KOPT-K1 (cell line): ENCODE data around the gene CREM.
"Not testable (repeated sequence)": the region's sequence is repeated elsewhere in the genome, so short reads cannot be mapped to it uniquely, and the experiment has no call there.

ENCODE experiments used
- H3K27ac ChIP-seq: fragments of 200-600 bp; sonication (generic); 2 replicates; pipeline ENCODE4 v1.5.1; 2016; ENCODE audit warnings: antibody characterized with exemption, mild to moderate bottlenecking, low read depth, low read length; ENCODE audit not compliant: poor library complexity, severe bottlenecking
- H3K36me3 ChIP-seq: fragments of 200-600 bp; sonication (generic); 2 replicates; pipeline ENCODE4 v1.5.1; 2017; ENCODE audit warnings: antibody characterized with exemption, mild to moderate bottlenecking, low read length, moderate library complexity; ENCODE audit not compliant: insufficient read depth
- H3K9me3 ChIP-seq: fragments of 200-600 bp; sonication (generic); 2 replicates; pipeline ENCODE4 v1.5.1; 2017; ENCODE audit warnings: antibody characterized with exemption, low read length, mild to moderate bottlenecking; ENCODE audit not compliant: insufficient read depth, poor library complexity, severe bottlenecking

Gene CREM

GRCh38 chr10:35216303-35216905 lies 89.8 kb downstream of the CREM start:
- no peaks in the 10 kb centered on the region for H3K36me3 ChIP-seq
- H3K27ac ChIP-seq = no peak overlapping the region

DNA sequence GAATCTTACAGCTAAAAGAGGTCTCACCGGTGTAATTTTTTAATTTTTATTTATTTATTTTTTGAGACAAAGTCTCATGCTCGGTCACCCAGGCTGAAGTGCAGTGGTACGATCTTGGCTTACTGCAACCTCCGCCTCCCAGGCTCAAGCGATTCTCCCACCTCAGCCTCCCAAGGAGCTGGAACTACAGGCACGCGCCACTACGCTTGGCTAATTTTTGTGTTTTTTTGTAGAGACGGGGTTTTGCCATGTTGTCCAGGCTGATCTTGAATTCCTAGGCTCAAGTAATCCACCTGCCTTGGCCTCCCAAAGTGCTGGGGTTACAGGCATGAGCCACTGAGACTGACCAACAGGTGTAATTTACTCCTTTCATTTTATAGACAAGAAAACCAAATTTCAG lies 90.3 kb downstream of the CREM start:
- not testable (repeated sequence) for H3K36me3 ChIP-seq, H3K27ac ChIP-seq, H3K9me3 ChIP-seq

More at GRCh38 chr10:35216303-35216905, 89.8 kb downstream of the CREM start:
- H3K9me3 ChIP-seq = no peaks in the 10 kb centered on the region

DNA sequence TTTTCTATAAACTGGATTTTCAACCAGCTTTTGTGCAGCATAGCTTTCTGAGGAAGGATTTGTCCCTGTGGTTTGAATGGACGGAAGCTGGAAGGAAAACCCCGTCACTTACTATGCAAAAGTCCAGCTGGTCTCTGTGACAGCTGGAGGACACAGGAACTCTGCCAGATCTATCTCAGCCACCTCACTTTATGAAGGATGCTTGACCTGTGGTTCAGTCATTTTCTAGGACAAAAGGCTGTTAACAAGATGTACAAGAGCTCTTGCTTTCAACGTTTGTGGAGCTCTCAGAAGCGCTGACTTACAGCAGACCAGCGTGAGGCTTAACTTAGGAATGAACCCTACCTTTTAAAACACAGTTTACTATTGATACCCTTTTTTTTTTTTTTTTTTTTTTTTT lies 90.8 kb downstream of the CREM start:
- Histone ChIP-seq H3K27ac (no peak overlapping the region), H3K9me3 (no peaks in the 10 kb centered on the region), H3K36me3 (no peaks in the 10 kb centered on the region)

DNA sequence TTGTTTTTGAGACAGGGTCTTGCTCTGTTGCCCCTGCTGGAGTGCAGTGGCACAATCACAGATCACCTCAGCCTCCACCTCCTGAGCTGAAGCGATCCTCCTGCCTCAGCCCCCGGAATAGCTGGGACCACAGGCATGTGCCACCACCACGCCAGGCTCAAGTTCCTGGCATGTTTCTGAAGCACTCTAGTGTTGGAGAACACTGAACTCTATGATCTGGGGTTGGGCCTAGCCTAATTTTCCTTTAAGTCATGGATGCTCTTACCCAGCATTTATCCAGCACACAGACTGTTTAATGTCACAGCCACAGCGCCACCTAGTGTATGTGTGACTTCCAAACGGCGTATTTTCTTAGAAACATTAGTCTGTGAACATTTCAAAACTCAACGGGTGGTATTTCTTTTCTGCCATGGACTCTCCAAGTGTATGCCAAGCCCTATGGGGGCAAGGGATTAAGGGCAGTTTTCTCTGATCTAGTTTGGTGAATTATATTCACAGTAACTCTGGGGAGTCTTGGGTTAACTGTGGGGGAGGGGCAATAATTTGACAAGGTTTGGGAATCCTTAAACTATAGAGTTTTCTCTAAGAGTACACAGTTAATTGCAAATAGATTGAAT lies 91.8 kb downstream of the CREM start:
- H3K36me3 ChIP-seq = no peaks in the 10 kb centered on the region
- H3K9me3 ChIP-seq = no peaks in the 10 kb centered on the region
- no peak overlapping the region for H3K27ac ChIP-seq

DNA sequence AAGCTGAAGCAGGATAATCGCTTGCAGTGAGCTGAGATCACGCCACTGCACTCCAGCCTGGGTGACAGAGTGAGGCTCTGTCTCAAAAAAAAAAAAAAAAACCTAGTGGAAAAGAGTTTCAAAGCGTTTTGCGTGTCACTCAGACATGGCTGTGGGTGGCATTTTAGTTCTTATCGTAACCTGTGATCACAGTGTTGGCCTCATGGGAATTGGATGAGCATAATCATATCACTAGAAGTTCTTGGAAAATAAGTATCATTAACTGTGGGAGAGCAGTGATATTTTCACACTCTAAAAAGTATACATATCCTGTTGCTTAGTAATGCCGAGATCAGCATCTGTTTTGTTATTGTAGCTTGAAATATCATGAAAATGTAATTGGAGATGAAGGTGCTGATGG lies 92.6 kb downstream of the CREM start:
- no peaks in the 10 kb centered on the region for H3K36me3 ChIP-seq
- H3K9me3 ChIP-seq = no peaks in the 10 kb centered on the region
- no peak overlapping the region for H3K27ac ChIP-seq

GRCh38 chr10:35219891-35220890 lies 93.5 kb downstream of the CREM start:
- Histone ChIP-seq H3K9me3 (no peaks in the 10 kb centered on the region), H3K27ac (no peak overlapping the region), H3K36me3 (no peaks in the 10 kb centered on the region)

DNA sequence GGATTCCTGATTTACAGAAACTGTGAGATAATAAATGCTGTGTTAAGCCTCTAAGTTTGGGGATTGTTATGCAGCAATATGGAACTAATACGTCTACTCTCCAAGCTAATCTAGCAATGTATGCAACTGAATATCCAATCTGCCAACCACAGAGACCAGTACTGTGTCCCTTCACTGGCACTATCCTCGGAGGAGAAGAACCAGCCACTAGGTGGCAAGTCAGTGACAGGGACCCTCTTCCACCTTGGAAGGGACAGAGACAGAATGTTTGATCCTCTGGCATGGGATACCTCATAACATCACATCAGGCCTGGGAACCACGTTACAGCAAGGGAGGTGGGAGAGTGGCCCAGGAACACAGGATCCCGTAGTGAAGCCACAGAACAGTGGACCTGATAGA lies 96.4 kb downstream of the CREM start:
- Histone ChIP-seq H3K27ac (no peak overlapping the region), H3K9me3 (no peaks in the 10 kb centered on the region), H3K36me3 (no peaks in the 10 kb centered on the region)

GRCh38 chr10:35224045-35224740 lies 97.5 kb downstream of the CREM start:
- Histone ChIP-seq H3K36me3 (no peaks in the 10 kb centered on the region), H3K9me3 (no peaks in the 10 kb centered on the region), H3K27ac (no peak overlapping the region)

DNA sequence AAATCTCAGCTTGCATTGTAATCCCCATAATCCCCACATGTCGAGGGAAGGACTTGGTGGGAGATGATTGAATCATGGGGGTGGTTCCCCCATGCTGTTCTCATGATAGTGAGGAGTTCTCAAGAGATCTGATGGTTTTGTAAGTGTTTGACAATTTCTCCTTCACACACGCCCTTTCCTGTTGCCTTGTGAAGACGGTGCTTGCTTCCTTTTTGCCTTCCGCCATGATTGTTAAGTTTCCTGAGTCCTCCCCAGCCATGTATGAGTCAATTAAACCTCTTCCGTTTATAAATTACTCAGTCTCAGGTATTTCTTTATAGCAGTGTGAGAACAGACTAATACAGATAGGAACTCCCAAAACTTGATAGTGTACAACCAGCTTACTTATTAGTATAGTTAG lies 98.6 kb downstream of the CREM start:
- H3K9me3 ChIP-seq = no peaks in the 10 kb centered on the region

GRCh38 chr10:35226507-35226906 lies 99.9 kb downstream of the CREM start:
- no peaks in the 10 kb centered on the region for H3K36me3 ChIP-seq
- H3K27ac ChIP-seq = no peak overlapping the region

More for the DNA sequence above, 98.6 kb downstream of the CREM start:
- no peaks in the 10 kb centered on the region for H3K36me3 ChIP-seq
- no peak overlapping the region for H3K27ac ChIP-seq

GRCh38 chr10:35228058-35228457 lies 101.4 kb downstream of the CREM start:
- H3K27ac ChIP-seq = no peak overlapping the region
- no peaks in the 10 kb centered on the region for H3K36me3 ChIP-seq
- H3K9me3 ChIP-seq = no peaks in the 10 kb centered on the region

More at GRCh38 chr10:35226507-35226906, 99.9 kb downstream of the CREM start:
- H3K9me3 ChIP-seq = no peaks in the 10 kb centered on the region

- H3K27ac ChIP-seq = no peak overlapping the region
- H3K9me3 ChIP-seq = no peaks in the 10 kb centered on the region
- no peaks in the 10 kb centered on the region for H3K36me3 ChIP-seq
Measured at GRCh38 chr10:35231646-35232045, 105.0 kb downstream of the CREM start.

- no peaks in the 10 kb centered on the region for H3K9me3 ChIP-seq
- H3K27ac ChIP-seq = no peak overlapping the region
- H3K36me3 ChIP-seq = no peaks in the 10 kb centered on the region
Measured at GRCh38 chr10:35232527-35232926, 105.9 kb downstream of the CREM start.

- Histone ChIP-seq H3K36me3 (no peaks in the 10 kb centered on the region), H3K27ac (no peak overlapping the region), H3K9me3 (no peaks in the 10 kb centered on the region)
Measured at GRCh38 chr10:35234073-35234472, 107.4 kb downstream of the CREM start.

GRCh38 chr10:35236739-35237138 lies 110.1 kb downstream of the CREM start:
- Histone ChIP-seq H3K36me3 (no peaks in the 10 kb centered on the region), H3K9me3 (no peaks in the 10 kb centered on the region), H3K27ac (no peak overlapping the region)
